ENCODE data around the gene MPP3. TPM values are rescaled to one million over a fixed set of nuclear protein-coding genes. Genes with fewer than 3 reads are reported as not detected.

Gene MPP3
- total RNA-seq, 1 donor from 2014 or later = 5.9 TPM

- no peak for DNase-seq (ENCODE audit: extremely low spot score, unreplicated experiment)
Observed at GRCh38 chr17:43812396-43813265, 20.3 kb downstream of the MPP3 start.

GRCh38 chr17:43810823-43811222, 22.1 kb downstream of the MPP3 start:
- peaks cover 7% of the 10 kb centered on the region for H3K4me1 Mint-ChIP-seq (ENCODE audit: unreplicated experiment)

More at GRCh38 chr17:43812396-43813265, 20.3 kb downstream of the MPP3 start:
- Mint-ChIP-seq H3K27me3 (ENCODE audit: unreplicated experiment) (no peaks in the 10 kb centered on the region), H3K36me3 (ENCODE audit: unreplicated experiment) (peaks cover 8% of the 10 kb centered on the region), H3K4me3 (ENCODE audit: unreplicated experiment) (no peak overlapping the region), H3K4me1 (ENCODE audit: unreplicated experiment) (peaks cover 7% of the 10 kb centered on the region), H3K27ac (ENCODE audit: unreplicated experiment) (no peak overlapping the region), H3K9me3 (ENCODE audit: unreplicated experiment) (no peaks in the 10 kb centered on the region)
- TF ChIP-seq CTCF (IDR thresholded peaks at IDR 0.05) = no peak

GRCh38 chr17:43810226-43810715, 22.7 kb downstream of the MPP3 start:
- Mint-ChIP-seq H3K4me1 (ENCODE audit: unreplicated experiment) (peaks cover 7% of the 10 kb centered on the region), H3K9me3 (ENCODE audit: unreplicated experiment) (peaks cover 2% of the 10 kb centered on the region), H3K27me3 (ENCODE audit: unreplicated experiment) (no peaks in the 10 kb centered on the region), H3K27ac (ENCODE audit: unreplicated experiment) (no peak overlapping the region), H3K36me3 (ENCODE audit: unreplicated experiment) (peaks cover 12% of the 10 kb centered on the region), H3K4me3 (ENCODE audit: unreplicated experiment) (no peak overlapping the region)
- no peak for DNase-seq (ENCODE audit: extremely low spot score, unreplicated experiment)
- TF ChIP-seq CTCF (IDR thresholded peaks at IDR 0.05) = no peak

More at GRCh38 chr17:43810823-43811222, 22.1 kb downstream of the MPP3 start:
- Mint-ChIP-seq H3K9me3 (ENCODE audit: unreplicated experiment) (no peaks in the 10 kb centered on the region), H3K4me3 (ENCODE audit: unreplicated experiment) (no peak overlapping the region), H3K36me3 (ENCODE audit: unreplicated experiment) (peaks cover 8% of the 10 kb centered on the region), H3K27me3 (ENCODE audit: unreplicated experiment) (no peaks in the 10 kb centered on the region), H3K27ac (ENCODE audit: unreplicated experiment) (no peak overlapping the region)
- DNase-seq (ENCODE audit: extremely low spot score, unreplicated experiment) = no peak
- no peak for TF ChIP-seq CTCF (IDR thresholded peaks at IDR 0.05)

GRCh38 chr17:43809121-43809520, 23.8 kb downstream of the MPP3 start:
- no peaks in the 10 kb centered on the region for H3K4me1 Mint-ChIP-seq (ENCODE audit: unreplicated experiment)

More at GRCh38 chr17:43809121-43809520, 23.8 kb downstream of the MPP3 start:
- no peaks in the 10 kb centered on the region for H3K27me3 Mint-ChIP-seq (ENCODE audit: unreplicated experiment)
- no peak for DNase-seq (ENCODE audit: extremely low spot score, unreplicated experiment)
- no peak overlapping the region for H3K4me3 Mint-ChIP-seq (ENCODE audit: unreplicated experiment)
- peaks cover 5% of the 10 kb centered on the region for H3K9me3 Mint-ChIP-seq (ENCODE audit: unreplicated experiment)
- TF ChIP-seq CTCF (IDR thresholded peaks at IDR 0.05) = no peak
- H3K36me3 Mint-ChIP-seq (ENCODE audit: unreplicated experiment) = peaks cover 16% of the 10 kb centered on the region
- no peak overlapping the region for H3K27ac Mint-ChIP-seq (ENCODE audit: unreplicated experiment)

Measured in osteocyte (in vitro differentiated cells).